Sigmoid colon (tissue), 4 donors: ENCODE measurements around the gene KCNN1.

ENCODE experiments used
- POLR2A ChIP-seq, 2 donors: fragments of 450-650 bp; IDR thresholded peaks; one replicate each; pipeline ENCODE4 v1.6.1; 2016; ENCODE audit warnings: antibody characterized with exemption in 2 of 2, mild to moderate bottlenecking in 2 of 2, moderate library complexity in 2 of 2
- POLR2AphosphoS5 ChIP-seq, 4 donors: sonication (generic); formaldehyde crosslinking; IDR thresholded peaks; one replicate each; pipeline ENCODE4 v1.6.1; 2017; ENCODE audit warnings: antibody characterized with exemption in 4 of 4
- TF ChIP-seq, protein P1 (sequence below), 4 experiments: fragments of 450-650 bp in 3 of 4; fragments of 200-600 bp in 1 of 4; IDR thresholded peaks; one replicate each; pipeline ENCODE4 v1.5.1; 2016 to 2019; ENCODE audit warnings: antibody characterized with exemption in 4 of 4, mild to moderate bottlenecking in 3 of 4, moderate library complexity in 2 of 4

- TF ChIP-seq POLR2A (IDR thresholded peaks at IDR 0.05), result no peak
- TF ChIP-seq, protein P1, sequence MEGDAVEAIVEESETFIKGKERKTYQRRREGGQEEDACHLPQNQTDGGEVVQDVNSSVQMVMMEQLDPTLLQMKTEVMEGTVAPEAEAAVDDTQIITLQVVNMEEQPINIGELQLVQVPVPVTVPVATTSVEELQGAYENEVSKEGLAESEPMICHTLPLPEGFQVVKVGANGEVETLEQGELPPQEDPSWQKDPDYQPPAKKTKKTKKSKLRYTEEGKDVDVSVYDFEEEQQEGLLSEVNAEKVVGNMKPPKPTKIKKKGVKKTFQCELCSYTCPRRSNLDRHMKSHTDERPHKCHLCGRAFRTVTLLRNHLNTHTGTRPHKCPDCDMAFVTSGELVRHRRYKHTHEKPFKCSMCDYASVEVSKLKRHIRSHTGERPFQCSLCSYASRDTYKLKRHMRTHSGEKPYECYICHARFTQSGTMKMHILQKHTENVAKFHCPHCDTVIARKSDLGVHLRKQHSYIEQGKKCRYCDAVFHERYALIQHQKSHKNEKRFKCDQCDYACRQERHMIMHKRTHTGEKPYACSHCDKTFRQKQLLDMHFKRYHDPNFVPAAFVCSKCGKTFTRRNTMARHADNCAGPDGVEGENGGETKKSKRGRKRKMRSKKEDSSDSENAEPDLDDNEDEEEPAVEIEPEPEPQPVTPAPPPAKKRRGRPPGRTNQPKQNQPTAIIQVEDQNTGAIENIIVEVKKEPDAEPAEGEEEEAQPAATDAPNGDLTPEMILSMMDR (IDR thresholded peaks at IDR 0.05), result no peak
- no peak for TF ChIP-seq POLR2AphosphoS5 (IDR thresholded peaks at IDR 0.05)
These were observed 78.6 kb downstream of the KCNN1 start for GRCh38 chr19:18045307-18046050.
